Stimulated activated CD4-positive, alpha-beta T cell treated with anti-CD3 and anti-CD28 coated beads, Interleukin-4, amount 100 ng/mL, for 24 hours (primary cell): ENCODE measurements around the gene GRK5.

Experiments
- DNase-seq: peaks from one replicate; pipeline ENCODE4 v3.0.0-alpha.2; 2020

GRK5 gene

DNA sequence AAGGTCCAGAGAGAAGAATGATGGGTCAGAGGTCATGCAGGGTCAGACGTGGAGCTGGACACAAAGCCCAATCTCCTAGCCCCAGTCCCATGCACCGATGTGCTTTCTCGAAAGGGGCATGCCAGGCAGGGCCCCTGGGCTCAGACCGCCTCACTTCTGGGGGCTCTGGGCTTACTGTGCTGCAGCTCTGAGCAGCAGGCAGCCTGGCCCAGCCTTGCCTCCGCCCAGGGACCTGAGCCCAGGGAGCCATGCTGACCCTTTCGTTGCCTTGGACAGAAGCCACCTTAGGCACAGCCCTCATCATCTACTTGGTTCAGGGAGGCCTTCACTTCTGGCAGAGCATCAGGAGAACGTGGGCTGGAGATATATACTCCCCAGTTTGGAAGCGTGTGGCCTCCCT lies 161.2 kb downstream of the GRK5 start:
- no peak for DNase-seq

DNA sequence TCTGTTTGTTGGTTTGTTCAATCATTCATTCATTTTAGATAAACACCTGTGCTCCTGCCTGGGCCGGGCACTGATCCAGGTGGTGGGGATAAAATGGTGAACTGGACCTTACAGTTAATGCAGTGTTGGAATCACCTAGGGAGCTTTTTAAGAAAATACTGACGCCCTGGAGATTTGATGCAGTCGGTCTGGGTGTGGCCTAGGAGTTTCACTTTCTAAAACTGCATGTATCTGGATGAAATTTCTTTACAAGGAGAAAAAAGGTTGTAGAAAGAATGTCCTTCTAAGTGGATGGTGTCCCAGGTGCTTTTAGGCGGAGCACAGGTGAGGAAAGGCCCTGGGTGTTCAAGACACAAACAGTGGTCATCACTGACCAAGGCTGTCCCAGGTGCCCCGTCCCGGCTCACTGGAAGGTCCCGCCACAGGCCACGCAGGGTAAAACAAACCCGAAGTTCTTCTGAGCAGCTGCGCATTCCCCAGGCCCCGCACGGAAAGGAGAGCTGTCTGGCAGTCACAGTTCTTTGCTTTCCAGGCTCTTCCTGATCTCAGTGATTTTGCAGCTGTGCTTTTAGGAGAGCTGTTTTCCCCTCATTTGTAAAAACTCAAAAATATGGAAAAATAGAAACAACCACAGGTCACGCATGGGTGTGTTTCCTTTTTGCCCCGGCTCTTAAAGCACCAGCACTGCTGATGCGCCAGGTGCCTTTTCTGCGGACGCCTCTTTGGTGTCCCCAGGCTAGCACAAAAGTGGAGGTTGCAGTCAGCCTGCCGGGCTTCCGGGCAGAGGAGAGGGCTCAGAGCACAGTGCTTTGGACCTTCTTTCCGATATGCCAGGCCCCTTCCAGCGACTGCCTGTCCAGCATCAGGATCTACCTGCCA lies 161.9 kb downstream of the GRK5 start:
- no peak for DNase-seq

DNA sequence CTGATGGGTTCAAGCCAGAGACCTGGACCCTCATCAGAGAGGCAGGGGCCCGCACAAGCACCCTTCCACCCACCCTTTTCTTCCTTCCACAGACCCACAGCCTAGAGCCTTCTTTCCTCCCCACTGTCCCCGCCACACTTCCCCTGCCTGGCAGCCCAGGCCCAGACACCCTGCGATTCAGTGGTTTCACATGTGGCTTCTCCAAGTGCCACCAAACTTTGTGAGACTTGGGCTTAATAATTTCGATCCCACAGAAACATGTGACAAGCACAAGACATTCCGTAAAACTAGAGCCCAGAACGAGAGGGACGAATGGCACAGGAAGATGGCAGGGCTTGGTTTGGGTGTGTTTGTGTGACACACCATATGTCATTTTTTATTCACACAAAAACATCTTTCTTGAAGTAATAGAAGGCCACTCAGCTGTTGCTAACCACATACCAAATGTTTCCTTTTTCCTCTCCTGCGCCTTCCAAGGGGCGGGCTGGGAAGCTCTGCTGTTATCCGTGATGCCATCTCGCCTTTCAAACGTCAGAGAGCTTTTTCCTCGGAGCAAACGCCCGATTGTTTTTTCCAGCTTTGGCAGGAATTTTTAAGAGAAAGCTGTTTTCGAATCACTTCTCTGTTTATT lies 162.9 kb downstream of the GRK5 start:
- DNase-seq: no peak

DNA sequence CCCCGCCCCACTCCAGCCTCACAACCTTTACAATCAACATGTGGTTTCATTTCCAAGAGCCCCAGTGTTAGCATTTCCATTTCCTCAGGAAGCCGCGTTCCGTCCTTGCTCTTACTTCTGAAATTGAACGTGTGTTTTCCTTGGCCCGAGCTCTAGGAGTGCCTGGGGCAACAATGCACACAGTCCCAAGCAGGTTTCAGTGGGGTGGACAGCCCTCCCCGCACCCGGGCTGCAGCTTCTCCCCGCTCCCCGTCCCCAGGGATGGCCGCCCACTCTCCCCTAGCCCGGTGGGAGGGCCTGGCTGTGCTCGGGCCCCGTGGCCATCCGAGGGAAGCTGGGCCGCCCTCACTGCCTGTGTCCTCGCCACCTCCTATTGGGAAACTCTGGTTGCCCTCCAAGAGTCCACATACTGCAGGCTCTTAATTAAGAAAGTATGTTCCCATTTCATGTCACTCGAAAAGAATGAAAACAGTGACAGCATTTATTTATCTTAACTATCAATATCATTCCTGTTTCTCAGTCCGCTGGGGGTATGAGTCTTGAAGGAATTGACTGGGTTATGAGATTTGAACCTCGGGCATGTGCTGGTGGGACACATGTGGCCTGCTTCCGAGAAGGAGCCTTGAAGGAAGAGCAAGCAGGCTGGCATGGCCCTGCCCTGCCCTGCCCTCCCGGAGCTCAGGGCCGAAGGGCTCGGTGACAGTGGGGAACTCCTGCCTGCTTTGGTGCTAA lies 163.8 kb downstream of the GRK5 start:
- DNase-seq: no peak

DNA sequence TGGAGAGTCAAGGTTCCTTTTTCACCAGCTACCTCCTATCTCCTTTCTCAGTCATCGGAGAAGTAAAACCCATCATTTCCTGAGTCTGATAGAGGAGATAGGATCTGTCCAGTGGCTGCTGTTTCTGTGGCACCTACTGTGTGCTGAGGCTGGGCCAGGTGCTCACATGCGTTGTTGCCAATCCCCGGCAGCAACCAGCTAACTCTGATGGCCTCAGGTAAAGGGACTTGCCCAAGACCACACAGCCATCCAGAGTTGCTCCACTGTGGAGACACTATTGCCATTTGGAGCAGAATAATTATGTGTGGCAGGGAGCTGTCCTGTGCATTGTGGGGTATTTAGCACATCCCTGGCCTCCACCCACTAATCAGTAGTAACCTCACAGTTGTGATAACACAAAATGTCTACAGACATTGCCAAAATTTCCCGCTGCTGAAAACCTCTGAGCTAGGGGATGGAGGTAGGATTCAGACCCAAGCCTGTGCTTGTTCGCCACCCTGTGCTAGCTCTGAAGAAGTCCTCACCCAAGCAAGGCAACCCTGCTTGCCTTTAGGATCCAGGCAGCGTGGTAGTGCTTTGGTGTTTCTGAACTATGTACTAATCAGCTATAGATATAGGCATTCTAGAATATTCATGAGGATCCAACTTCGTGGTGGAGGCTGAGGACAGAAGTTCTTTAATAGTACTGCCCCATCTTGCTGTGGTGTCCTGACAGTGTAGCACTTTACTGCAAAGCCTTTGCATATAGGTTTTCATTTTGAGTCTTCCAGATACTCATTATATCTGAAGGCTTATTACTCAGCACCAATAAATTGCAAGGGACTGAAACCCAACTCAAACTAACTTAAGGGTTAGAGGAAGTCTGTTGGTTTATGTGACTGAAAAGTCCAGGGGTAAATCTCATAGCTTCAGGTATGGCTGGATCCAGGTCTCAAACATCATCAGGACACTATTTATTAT lies 164.6 kb downstream of the GRK5 start:
- no peak for DNase-seq

DNA sequence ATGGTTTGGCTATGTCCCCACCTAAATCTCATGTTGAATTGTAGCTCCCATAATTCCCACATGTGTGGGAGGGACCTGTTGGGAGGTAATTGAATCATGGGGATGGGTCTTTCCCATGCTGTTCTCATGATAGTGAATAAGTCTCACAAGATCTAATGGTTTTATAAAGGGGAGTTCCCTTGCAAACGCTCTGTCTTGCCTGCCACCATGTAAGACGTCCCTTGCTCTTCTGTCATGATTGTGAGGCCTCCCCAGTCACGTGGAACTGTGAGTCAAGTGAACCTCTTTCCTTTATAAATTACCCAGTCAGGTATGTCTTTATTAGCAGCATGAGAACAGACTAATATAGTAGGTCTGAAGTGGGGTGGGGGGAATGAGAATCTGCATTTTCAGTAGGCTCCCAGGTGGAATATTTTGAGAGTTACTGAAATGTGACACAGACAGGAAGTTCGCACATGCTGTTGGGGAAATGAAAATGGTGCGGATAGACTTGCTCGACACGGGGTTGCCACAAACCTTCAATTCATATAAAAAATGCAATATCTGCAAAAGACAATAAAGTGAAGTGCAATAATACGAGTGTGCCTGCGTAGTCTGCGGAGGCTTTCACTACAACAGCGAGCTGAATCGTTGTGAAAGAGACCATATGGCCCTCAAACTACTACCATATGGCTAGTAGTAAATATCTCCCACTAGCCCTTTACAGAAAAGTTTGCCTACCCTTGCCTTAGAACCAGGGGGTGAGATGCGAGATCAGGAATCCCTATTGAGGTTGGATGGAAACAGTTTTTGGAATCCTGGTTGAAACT lies 166.1 kb downstream of the GRK5 start:
- no peak for DNase-seq

GRCh38 chr10:119374236-119374635 lies 166.9 kb downstream of the GRK5 start:
- no peak for DNase-seq

- DNase-seq: no peak
Observed at GRCh38 chr10:119375574-119376272, 168.4 kb downstream of the GRK5 start.

DNA sequence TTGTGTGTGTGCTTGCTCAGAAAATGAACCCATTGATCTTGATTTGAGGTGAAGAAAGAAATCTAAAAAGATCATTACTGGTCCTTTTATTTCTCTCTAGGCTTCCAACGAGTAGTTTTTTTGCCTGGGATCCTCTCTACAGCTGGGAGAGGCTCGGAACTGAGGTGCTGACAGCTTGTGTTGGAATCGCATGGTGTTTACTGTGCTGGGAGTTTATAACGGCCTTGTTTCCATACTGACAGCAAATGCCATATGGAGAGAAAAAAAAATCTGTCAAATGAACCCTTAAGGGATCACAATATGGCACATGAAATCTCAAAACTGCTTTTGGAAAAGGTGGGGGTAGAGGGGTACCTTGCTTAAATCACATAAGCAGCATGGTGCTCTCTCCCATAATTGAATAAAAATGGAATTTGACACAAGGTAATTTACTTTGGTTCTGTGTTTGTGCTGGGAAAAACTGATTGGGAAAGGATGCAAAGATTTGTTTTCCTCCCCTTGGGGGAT lies 170.1 kb downstream of the GRK5 start:
- DNase-seq: no peak

DNA sequence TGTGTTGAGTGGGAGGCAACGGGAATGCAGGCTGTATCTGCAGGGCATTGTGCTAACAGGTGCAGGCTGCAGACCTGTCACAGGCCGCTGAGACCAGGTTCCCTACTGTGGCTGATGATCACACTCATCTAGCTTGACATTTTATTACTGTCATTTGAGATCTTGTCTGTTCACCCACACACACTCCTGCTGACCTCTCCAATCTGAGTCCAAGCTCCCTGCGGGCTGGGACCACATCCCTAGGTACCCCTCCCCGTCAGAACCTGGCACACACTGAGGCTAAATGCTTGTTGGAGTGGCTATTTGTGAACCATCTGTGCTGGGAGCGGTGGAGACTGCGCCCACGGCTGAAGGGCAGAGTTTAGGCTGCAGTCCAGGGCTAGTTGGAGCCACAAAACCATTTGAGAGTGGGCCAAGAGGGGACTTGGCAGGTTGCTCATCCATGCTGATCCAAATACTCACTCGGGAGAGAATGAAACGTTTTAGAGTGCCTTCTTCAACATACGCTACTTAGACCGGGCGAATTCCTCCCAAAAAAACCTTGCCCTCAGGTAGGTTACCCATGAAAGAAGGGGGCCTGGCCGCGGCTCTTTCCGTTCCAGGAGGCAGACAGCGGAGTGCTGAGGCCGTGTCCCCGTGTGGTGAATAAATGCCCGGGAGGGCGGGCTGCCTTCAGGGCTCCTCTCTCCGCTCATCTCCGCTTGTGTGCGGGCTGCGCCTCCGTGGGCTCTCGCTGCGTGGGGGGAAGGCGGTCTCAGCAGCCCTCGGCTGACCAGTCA lies 170.8 kb downstream of the GRK5 start:
- no peak for DNase-seq

GRCh38 chr10:119378737-119379067 lies 171.3 kb downstream of the GRK5 start:
- DNase-seq: no peak

DNA sequence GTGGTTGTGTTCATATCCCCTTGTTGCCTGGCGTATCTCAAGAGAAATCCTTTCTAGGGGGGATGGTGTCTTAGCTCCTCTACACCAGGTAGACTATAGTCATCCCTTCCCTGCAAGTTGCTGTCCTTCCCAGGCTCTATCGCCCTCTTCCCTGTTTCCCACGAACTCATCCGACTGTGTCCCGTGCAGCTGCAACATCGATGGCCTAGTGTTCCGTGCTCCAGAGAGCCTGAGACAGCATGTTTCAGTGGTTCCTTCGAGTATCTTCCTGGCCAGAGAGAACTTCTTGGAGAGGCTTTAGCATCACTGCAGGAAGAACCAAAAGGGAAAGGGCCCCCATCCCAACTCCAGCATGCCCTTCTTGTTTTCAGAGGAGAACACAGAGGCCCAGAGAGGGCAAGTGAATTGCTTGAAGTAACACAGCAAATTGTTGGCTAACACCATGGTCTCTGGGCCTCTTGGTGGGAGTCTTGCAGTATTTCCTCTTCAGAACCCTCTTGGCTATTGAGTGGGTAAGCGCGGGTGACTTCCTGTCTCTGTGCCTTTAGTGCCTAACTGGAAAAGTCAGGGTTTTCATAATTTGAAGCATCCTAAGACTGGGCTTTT lies 172.2 kb downstream of the GRK5 start:
- DNase-seq: no peak

DNA sequence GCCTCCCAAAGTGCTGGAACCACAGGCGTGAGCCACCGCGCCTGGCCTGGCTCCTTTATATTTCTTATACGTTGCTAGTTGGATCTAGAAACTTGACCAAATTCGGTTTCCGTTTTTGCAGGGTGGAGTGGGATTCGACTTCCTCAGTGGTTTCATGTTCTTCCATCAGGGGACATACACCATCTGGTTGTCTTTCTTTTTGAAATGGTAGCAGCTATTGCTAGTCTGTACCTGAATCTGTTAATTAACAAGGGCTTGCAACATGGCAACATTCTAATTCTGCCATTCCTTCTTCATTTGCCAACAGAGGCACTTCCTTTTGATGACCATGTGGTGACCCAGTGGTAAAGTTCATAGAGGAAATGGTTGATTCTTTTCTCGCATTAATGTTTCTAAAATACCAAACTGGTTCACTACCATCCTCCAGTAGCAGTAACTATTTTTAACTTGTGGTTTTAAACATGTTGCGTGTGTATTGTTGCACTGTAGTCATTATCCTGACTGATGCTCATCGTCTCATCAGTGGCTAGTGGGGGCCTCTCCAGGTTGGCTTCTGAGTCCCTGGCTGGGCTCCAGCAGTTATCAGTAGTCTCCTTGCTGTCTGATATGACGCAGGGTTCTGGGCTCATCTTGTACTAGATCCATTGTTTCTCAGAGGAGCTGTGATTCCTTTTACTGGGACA lies 175.9 kb downstream of the GRK5 start:
- no peak for DNase-seq

DNA sequence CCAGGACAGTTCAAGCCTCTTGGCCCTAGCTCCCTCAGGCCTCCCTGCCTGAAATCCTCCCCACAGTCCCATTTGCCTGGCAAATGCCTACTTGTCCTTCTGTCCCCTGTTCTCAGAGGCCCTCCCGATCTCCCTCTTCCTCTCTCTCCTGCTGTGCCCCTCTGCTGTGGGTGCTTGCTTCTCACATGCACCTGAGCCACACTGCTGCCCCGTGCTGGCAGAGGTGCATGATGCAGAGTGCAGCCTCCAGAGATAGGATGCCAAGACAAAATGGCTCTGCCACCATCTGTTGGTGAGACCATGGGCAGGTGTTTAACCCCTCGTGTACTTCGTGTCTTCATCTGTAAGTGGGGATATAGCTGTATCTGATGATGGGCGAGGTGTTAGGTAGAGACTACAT lies 176.8 kb downstream of the GRK5 start:
- no peak for DNase-seq

GRCh38 chr10:119386666-119387065 lies 179.3 kb downstream of the GRK5 start:
- DNase-seq: no peak

GRCh38 chr10:119388849-119389345 lies 181.5 kb downstream of the GRK5 start:
- DNase-seq: no peak

- no peak for DNase-seq
Observed at GRCh38 chr10:119391440-119392251, 184.3 kb downstream of the GRK5 start.

- no peak for DNase-seq
Observed at GRCh38 chr10:119393019-119393418, 185.6 kb downstream of the GRK5 start.
